HEK293 (cell line): ENCODE data around the gene FAM184A.

Source experiments
- CTCF ChIA-PET: fragments of 350-600 bp; formaldehyde crosslinking; extraction: SDS; loops from one replicate; lab custom pipeline; 2021; ENCODE audit warnings: antibody characterized with exemption; lab: Yijun Ruan, JAX
- POLR2A ChIA-PET: fragments of 300-600 bp; formaldehyde crosslinking; extraction: SDS; loops from one replicate; lab custom pipeline; 2020; ENCODE audit warnings: antibody characterized with exemption, inconsistent platforms; lab: Yijun Ruan, JAX
- H3K27ac ChIP-seq: fragments of 200-500 bp; sonication (Bioruptor generic); 2 replicates; pipeline ENCODE4 v1.5.1; 2014; ENCODE audit warnings: low read depth, low read length, control low read depth, inconsistent platforms; ENCODE audit errors: extremely low read depth
- H3K36me3 ChIP-seq, 2 experiments: fragments of 200-500 bp in 1 of 2; sonication (Bioruptor generic) in 1 of 2; 1 replicate in 1 of 2; 2 replicates in 1 of 2; pipeline ENCODE4 v1.5.1; 2014 to 2017; ENCODE audit warnings: inconsistent platforms in 2 of 2, low read length in 2 of 2; ENCODE audit not compliant: control insufficient read depth in 2 of 2, insufficient read depth in 1 of 2
- H3K4me1 ChIP-seq: fragments of 200-500 bp; sonication (Bioruptor generic); 2 replicates; pipeline ENCODE4 v1.5.1; 2014; ENCODE audit warnings: mild to moderate bottlenecking, low read length, inconsistent platforms; ENCODE audit not compliant: control insufficient read depth, insufficient read depth
- H3K4me3 ChIP-seq: 2 replicates; pipeline ENCODE4 v1.5.1; 2011; ENCODE audit warnings: low read depth, mild to moderate bottlenecking, control low read depth, low read length, moderate library complexity
- H3K9me3 ChIP-seq: fragments of 200-500 bp; sonication (Bioruptor generic); 2 replicates; pipeline ENCODE4 v1.5.1; 2014; ENCODE audit warnings: low read depth, low read length, inconsistent platforms; ENCODE audit not compliant: control insufficient read depth, insufficient read depth
- CTCF ChIP-seq: fragments of 450-650 bp; formaldehyde crosslinking; IDR thresholded peaks from 2 replicates; pipeline ENCODE4 v1.5.1; 2016; ENCODE audit warnings: missing biosample characterization, missing genetic modification characterization
- EGR2 ChIP-seq: fragments of 450-650 bp; formaldehyde crosslinking; IDR thresholded peaks from 2 replicates; pipeline ENCODE4 v1.5.1; 2016; ENCODE audit warnings: low read depth, missing biosample characterization, missing genetic modification characterization
- GFI1B ChIP-seq: fragments of 450-650 bp; formaldehyde crosslinking; IDR thresholded peaks from 2 replicates; pipeline ENCODE4 v1.5.1; 2016; ENCODE audit warnings: missing biosample characterization, missing genetic modification characterization
- GLI2 ChIP-seq: fragments of 450-650 bp; formaldehyde crosslinking; IDR thresholded peaks from 2 replicates; pipeline ENCODE4; 2017; ENCODE audit warnings: missing biosample characterization, missing genetic modification characterization, low read depth, borderline replicate concordance
- RBAK ChIP-seq: fragments of 450-650 bp; formaldehyde crosslinking; IDR thresholded peaks from 2 replicates; pipeline ENCODE4 v1.5.1; 2016; ENCODE audit warnings: missing biosample characterization, missing genetic modification characterization
- ZBTB11 ChIP-seq: fragments of 450-650 bp; formaldehyde crosslinking; conservative IDR thresholded peaks from 2 replicates; pipeline ENCODE4 v1.5.1; 2016; ENCODE audit warnings: low read depth, missing biosample characterization, missing genetic modification characterization
- ZNF140 ChIP-seq: fragments of 450-650 bp; formaldehyde crosslinking; IDR thresholded peaks from 2 replicates; pipeline ENCODE4 v1.5.1; 2016; ENCODE audit warnings: missing biosample characterization, missing genetic modification characterization
- ZNF169 ChIP-seq: fragments of 450-650 bp; formaldehyde crosslinking; IDR thresholded peaks from 2 replicates; pipeline ENCODE4 v1.5.1; 2016; ENCODE audit warnings: missing biosample characterization, missing genetic modification characterization
- ZNF184 ChIP-seq: fragments of 450-650 bp; IDR thresholded peaks from 2 replicates; pipeline ENCODE4 v1.5.1; 2018; ENCODE audit warnings: missing biosample characterization, mild to moderate bottlenecking, missing genetic modification characterization
- ZNF266 ChIP-seq: fragments of 450-650 bp; formaldehyde crosslinking; IDR thresholded peaks from 2 replicates; pipeline ENCODE4 v1.5.1; 2016; ENCODE audit warnings: missing biosample characterization, missing genetic modification characterization, low read depth
- ZNF354C ChIP-seq: fragments of 450-650 bp; formaldehyde crosslinking; IDR thresholded peaks from 2 replicates; pipeline ENCODE4 v1.5.1; 2016; ENCODE audit warnings: missing biosample characterization, missing genetic modification characterization, low read depth, borderline replicate concordance
- ZNF391 ChIP-seq: fragments of 450-650 bp; formaldehyde crosslinking; IDR thresholded peaks from 2 replicates; pipeline ENCODE4 v1.5.1; 2016; ENCODE audit warnings: low read depth, missing biosample characterization, missing genetic modification characterization, borderline replicate concordance
- ZNF571 ChIP-seq: fragments of 450-650 bp; formaldehyde crosslinking; IDR thresholded peaks from 2 replicates; pipeline ENCODE4 v1.5.0; 2017; ENCODE audit warnings: missing biosample characterization, missing genetic modification characterization
- ZNF610 ChIP-seq: fragments of 450-650 bp; formaldehyde crosslinking; IDR thresholded peaks from 2 replicates; pipeline ENCODE4 v1.5.1; 2016; ENCODE audit warnings: missing biosample characterization, missing genetic modification characterization, borderline replicate concordance
- ZNF670 ChIP-seq: fragments of 450-650 bp; formaldehyde crosslinking; IDR thresholded peaks from 2 replicates; pipeline ENCODE4 v1.5.1; 2016; ENCODE audit warnings: missing biosample characterization, missing genetic modification characterization, low read depth
- ZNF677 ChIP-seq: fragments of 450-650 bp; IDR thresholded peaks from 2 replicates; pipeline ENCODE4 v1.5.0; 2018; ENCODE audit warnings: missing biosample characterization, mild to moderate bottlenecking, missing genetic modification characterization, moderate library complexity
- ZNF747 ChIP-seq: fragments of 450-650 bp; formaldehyde crosslinking; IDR thresholded peaks from 2 replicates; pipeline ENCODE4 v1.5.1; 2016; ENCODE audit warnings: missing biosample characterization, missing genetic modification characterization
- ZNF785 ChIP-seq: fragments of 450-650 bp; formaldehyde crosslinking; IDR thresholded peaks from 2 replicates; pipeline ENCODE4 v1.5.1; 2016; ENCODE audit warnings: missing biosample characterization, missing genetic modification characterization
- TF ChIP-seq, protein P1 (sequence below): fragments of 450-650 bp; formaldehyde crosslinking; optimal IDR thresholded peaks from 2 replicates; pipeline ENCODE3; 2016; ENCODE audit warnings: missing biosample characterization, mild to moderate bottlenecking, missing genetic modification characterization
- TF ChIP-seq, protein P2 (sequence below): fragments of 450-650 bp; formaldehyde crosslinking; IDR thresholded peaks from 2 replicates; pipeline ENCODE4 v1.5.1; 2016; ENCODE audit warnings: missing biosample characterization, missing genetic modification characterization, borderline replicate concordance
- TF ChIP-seq, protein P3 (sequence below): fragments of 450-650 bp; formaldehyde crosslinking; IDR thresholded peaks from 2 replicates; pipeline ENCODE4 v1.5.1; 2016; ENCODE audit warnings: missing biosample characterization, missing genetic modification characterization
- TF ChIP-seq, protein P4 (sequence below): fragments of 450-650 bp; formaldehyde crosslinking; IDR thresholded peaks from 2 replicates; pipeline ENCODE4 v1.5.1; 2016; ENCODE audit warnings: missing biosample characterization, missing genetic modification characterization

The FAM184A gene

DNA sequence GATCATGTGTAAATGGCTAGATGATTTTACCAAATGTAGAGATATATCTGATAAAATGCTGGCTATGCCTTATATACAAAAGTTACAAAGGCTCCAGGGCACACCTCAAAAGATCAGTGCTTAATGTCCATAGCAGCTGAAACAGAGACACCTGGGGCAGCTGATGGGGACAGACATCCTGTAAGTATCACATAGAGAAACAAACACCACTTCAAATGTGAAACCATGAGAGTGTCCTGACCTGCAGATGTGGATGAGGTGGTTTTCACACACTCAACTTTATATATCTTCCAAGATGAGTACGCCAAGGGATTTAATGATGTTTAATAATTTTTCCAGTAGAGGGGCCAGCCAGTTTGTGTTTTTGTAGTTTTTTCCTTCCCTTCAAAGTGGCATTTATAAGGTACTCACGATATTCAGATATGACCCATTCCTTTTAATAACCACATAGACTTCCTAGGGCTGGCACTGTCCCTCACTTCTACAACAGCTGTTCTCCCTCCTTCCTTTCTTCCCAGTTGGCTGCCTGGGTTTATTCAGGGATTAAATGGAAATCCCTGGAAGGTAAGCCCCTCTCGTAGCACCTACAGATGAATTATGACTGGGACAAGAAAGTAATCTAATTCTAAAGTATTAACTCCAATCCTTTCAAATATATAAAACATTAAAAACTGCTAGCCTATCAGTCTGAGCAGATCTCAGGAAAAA is 93.2 kb downstream of the FAM184A start (continued):
- TF ChIP-seq ZBTB11 (tag by site-specific recombination) (no peak), ZNF391 (tag by site-specific recombination) (no peak), ZNF266 (tag by site-specific recombination) (no peak), CTCF (tag by site-specific recombination) (no peak)
- TF ChIP-seq, protein P1, sequence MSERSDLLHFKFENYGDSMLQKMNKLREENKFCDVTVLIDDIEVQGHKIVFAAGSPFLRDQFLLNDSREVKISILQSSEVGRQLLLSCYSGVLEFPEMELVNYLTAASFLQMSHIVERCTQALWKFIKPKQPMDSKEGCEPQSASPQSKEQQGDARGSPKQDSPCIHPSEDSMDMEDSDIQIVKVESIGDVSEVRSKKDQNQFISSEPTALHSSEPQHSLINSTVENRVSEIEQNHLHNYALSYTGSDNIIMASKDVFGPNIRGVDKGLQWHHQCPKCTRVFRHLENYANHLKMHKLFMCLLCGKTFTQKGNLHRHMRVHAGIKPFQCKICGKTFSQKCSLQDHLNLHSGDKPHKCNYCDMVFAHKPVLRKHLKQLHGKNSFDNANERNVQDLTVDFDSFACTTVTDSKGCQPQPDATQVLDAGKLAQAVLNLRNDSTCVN (tag by site-specific recombination) = no peak

DNA sequence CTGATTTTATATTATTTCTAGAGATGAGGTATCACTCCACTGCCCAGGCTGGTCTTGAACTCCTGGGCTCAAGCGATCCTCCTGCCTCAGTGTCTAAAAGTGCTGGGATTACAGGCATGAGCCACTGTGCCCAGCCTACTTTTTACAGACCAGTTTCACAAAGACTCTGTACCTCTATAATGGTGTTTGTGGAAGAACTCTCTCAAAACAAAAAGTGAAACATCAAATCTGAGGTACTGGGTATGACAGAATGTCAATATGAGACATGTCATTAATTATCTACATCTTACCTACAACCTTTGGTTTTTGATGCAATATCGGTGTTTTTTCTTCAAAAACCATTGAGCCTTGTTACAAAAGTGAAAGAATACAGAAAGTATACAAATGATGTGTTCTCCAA is 94.1 kb downstream of the FAM184A start:
- TF ChIP-seq GLI2 (tag by site-specific recombination) (no peak), ZNF140 (tag by site-specific recombination) (no peak), ZNF184 (tag by site-specific recombination) (no peak), ZNF169 (tag by site-specific recombination) (no peak), RBAK (tag by site-specific recombination) (no peak), ZNF670 (tag by site-specific recombination) (no peak), ZNF610 (tag by site-specific recombination) (no peak), ZNF354C (tag by site-specific recombination) (no peak), ZNF747 (tag by site-specific recombination) (no peak), EGR2 (tag by site-specific recombination) (no peak), ZNF785 (tag by site-specific recombination) (no peak), GFI1B (tag by site-specific recombination) (no peak), ZNF677 (tag by site-specific recombination) (no peak), ZNF571 (tag by site-specific recombination) (no peak)
- TF ChIP-seq, protein P2, sequence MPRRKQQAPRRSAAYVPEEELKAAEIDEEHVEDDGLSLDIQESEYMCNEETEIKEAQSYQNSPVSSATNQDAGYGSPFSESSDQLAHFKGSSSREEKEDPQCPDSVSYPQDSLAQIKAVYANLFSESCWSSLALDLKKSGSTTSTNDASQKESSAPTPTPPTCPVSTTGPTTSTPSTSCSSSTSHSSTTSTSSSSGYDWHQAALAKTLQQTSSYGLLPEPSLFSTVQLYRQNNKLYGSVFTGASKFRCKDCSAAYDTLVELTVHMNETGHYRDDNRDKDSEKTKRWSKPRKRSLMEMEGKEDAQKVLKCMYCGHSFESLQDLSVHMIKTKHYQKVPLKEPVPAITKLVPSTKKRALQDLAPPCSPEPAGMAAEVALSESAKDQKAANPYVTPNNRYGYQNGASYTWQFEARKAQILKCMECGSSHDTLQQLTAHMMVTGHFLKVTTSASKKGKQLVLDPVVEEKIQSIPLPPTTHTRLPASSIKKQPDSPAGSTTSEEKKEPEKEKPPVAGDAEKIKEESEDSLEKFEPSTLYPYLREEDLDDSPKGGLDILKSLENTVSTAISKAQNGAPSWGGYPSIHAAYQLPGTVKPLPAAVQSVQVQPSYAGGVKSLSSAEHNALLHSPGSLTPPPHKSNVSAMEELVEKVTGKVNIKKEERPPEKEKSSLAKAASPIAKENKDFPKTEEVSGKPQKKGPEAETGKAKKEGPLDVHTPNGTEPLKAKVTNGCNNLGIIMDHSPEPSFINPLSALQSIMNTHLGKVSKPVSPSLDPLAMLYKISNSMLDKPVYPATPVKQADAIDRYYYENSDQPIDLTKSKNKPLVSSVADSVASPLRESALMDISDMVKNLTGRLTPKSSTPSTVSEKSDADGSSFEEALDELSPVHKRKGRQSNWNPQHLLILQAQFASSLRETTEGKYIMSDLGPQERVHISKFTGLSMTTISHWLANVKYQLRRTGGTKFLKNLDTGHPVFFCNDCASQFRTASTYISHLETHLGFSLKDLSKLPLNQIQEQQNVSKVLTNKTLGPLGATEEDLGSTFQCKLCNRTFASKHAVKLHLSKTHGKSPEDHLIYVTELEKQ (tag by site-specific recombination) = no peak
- TF ChIP-seq, protein P3, sequence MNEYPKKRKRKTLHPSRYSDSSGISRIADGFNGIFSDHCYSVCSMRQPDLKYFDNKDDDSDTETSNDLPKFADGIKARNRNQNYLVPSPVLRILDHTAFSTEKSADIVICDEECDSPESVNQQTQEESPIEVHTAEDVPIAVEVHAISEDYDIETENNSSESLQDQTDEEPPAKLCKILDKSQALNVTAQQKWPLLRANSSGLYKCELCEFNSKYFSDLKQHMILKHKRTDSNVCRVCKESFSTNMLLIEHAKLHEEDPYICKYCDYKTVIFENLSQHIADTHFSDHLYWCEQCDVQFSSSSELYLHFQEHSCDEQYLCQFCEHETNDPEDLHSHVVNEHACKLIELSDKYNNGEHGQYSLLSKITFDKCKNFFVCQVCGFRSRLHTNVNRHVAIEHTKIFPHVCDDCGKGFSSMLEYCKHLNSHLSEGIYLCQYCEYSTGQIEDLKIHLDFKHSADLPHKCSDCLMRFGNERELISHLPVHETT = no peak
- TF ChIP-seq, protein P4, sequence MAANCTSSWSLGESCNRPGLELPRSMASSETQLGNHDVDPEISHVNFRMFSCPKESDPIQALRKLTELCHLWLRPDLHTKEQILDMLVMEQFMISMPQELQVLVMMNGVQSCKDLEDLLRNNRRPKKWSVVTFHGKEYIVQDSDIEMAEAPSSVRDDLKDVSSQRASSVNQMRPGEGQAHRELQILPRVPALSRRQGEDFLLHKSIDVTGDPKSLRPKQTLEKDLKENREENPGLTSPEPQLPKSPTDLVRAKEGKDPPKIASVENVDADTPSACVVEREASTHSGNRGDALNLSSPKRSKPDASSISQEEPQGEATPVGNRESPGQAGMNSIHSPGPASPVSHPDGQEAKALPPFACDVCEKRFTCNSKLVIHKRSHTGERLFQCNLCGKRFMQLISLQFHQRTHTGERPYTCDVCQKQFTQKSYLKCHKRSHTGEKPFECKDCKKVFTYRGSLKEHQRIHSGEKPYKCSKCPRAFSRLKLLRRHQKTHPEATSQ (tag by site-specific recombination) = no peak
- peaks cover 4 to 10% of the 10 kb centered on the region in 2 experiments; a peak in 2 of 3 replicates for H3K36me3 ChIP-seq
- no peak overlapping the region for H3K4me3 ChIP-seq
- ChIA-PET CTCF (no interaction called here), POLR2A (no interaction called here)
- no peak overlapping the region for H3K27ac ChIP-seq
- H3K4me1 ChIP-seq = no peaks in the 10 kb centered on the region
- no peaks in the 10 kb centered on the region for H3K9me3 ChIP-seq
